Muscle layer of colon (tissue), 2 donors: Measurements from ENCODE around the gene PTPRJ.
"Not testable (repeated sequence)": the region's sequence is repeated elsewhere in the genome, so short reads cannot be mapped to it uniquely, and the experiment has no call there.

Experiments used
- H3K27ac ChIP-seq: one replicate; pipeline ENCODE4 v1.7.0; 2013; ENCODE audit warnings: low read depth, mild to moderate bottlenecking, low read length, moderate library complexity
- H3K27me3 ChIP-seq, 2 donors: one replicate each; pipeline ENCODE4 v1.7.0; 2013; ENCODE audit warnings: low read length in 2 of 2, mild to moderate bottlenecking in 2 of 2; ENCODE audit not compliant: insufficient read depth in 2 of 2, control insufficient read depth in 1 of 2
- H3K36me3 ChIP-seq: one replicate; pipeline ENCODE4 v1.7.0; 2013; ENCODE audit warnings: mild to moderate bottlenecking, low read length; ENCODE audit not compliant: insufficient read depth
- H3K4me1 ChIP-seq: one replicate; pipeline ENCODE4 v1.7.0; 2013; ENCODE audit warnings: mild to moderate bottlenecking, low read length; ENCODE audit not compliant: insufficient read depth
- H3K4me3 ChIP-seq, 2 donors: one replicate each; pipeline ENCODE4 v1.7.0; 2013; ENCODE audit warnings: low read length in 2 of 2, low read depth in 1 of 2, mild to moderate bottlenecking in 1 of 2, moderate library complexity in 1 of 2
- H3K9ac ChIP-seq: one replicate; pipeline ENCODE4 v1.7.0; 2013; ENCODE audit warnings: low read length
- H3K9me3 ChIP-seq: one replicate; pipeline ENCODE4 v1.7.0; 2013; ENCODE audit warnings: mild to moderate bottlenecking, low read length
- donor health status: abdominal sarcoma.
- donor health status: Adenocarcinoma of cecum.

Gene PTPRJ

DNA sequence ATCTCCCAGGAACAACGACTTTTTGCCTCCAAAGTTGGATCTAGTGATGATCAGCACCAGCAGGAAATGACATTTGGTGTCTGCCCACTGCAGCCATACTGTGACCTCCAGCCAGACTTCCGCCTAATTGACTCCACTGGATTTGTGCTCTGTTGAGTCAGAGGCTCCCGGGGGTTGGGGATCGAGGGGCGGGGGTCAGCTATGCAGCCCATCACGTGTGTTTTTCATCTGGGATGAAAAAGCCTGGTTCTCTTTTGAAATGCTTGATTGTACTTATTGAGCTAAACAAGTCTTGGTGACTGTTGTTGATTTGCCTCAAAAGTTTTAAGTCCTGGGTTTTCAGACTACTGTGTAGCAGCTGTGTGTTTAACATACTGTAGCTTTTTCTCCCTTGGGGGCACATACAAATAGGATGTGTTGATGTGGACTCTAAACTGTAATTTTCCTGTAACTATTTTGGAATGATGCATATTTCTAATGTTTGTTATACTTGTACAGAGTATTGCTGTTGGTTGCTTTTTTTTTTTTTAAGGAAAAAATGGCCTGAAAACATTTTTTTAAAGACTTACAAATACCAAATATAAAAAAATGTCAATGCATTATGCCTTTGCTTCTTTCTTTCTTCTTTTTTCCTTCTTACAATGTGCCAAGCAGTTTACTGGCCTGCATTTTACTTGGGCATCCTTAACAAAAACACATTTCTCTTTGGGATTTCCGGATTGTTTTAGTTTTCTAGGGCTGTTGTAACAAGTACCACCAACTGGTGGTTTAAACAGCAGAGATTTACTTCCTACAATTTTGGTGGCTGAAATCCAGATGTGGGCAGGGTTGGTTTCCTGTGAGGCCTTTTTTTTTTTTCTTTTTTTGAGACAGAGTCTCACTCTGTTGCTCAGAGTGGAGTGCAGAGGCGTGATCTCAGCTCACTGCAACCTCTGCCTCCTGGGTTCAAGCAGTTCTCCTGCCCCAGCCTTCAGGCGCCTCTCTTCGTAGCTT lies 190.2 kb downstream of the PTPRJ start:
- H3K27me3 ChIP-seq = no peaks in the 10 kb centered on the region
- no peak overlapping the region for H3K27ac ChIP-seq
- H3K4me1 ChIP-seq = no peaks in the 10 kb centered on the region
- no peak overlapping the region for H3K4me3 ChIP-seq
- no peaks in the 10 kb centered on the region for H3K9me3 ChIP-seq
- no peaks in the 10 kb centered on the region for H3K36me3 ChIP-seq
- no peak overlapping the region for H3K9ac ChIP-seq

- H3K27me3 ChIP-seq = no peaks in the 10 kb centered on the region
- H3K9ac ChIP-seq = no peak overlapping the region
- no peaks in the 10 kb centered on the region for H3K4me1 ChIP-seq
- no peak overlapping the region for H3K27ac ChIP-seq
- no peaks in the 10 kb centered on the region for H3K9me3 ChIP-seq
- no peak overlapping the region for H3K4me3 ChIP-seq
- no peaks in the 10 kb centered on the region for H3K36me3 ChIP-seq
Observed at GRCh38 chr11:48172818-48173609, 192.7 kb downstream of the PTPRJ start.

DNA sequence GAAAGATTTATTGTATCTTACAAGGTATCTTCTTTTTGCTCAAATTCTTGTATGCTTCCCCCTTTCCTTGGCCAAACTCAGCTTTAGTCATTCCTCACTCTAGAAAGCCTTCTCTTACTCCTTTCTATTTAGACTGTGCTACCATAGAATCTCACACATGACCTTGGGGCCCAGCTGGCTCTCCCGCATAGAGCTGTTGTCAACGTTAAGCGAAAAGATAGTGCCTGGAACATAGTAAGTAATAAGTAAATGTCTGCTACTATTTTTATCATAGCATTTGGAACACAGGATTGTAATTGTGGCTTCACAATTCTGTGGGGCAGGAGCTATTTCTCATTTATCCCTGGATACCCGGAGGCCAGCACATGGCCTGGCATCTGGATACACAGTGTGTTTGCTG lies 197.3 kb downstream of the PTPRJ start:
- Histone ChIP-seq H3K27me3 (no peaks in the 10 kb centered on the region), H3K9me3 (no peaks in the 10 kb centered on the region), H3K4me3 (no peak overlapping the region), H3K27ac (no peak overlapping the region), H3K36me3 (no peaks in the 10 kb centered on the region), H3K9ac (no peak overlapping the region), H3K4me1 (no peaks in the 10 kb centered on the region)

DNA sequence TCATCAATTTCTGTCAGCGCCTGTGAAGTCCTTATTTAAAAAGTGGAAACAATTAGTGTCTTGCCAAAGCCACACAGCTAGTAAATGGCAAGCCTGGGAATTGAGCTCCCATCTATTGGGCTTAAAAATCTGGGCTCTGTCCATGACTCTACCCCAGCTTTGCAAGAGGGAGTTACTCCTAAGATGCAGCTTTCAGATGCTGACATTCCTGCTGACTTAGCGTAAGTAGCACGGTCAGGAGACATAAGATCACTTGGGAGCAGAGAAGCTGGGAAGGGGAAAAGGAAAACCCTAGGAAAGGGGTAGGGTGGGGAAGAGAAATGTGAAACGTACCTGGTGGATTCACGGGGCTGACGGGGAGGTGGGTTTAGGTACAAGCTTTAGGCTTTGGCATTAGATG lies 200.3 kb downstream of the PTPRJ start:
- H3K27me3 ChIP-seq = no peaks in the 10 kb centered on the region

GRCh38 chr11:48182860-48183526 lies 202.6 kb downstream of the PTPRJ start:
- H3K27me3 ChIP-seq = no peaks in the 10 kb centered on the region
- H3K36me3 ChIP-seq = no peaks in the 10 kb centered on the region
- H3K9ac ChIP-seq = no peak overlapping the region
- no peaks in the 10 kb centered on the region for H3K4me1 ChIP-seq
- H3K27ac ChIP-seq = no peak overlapping the region
- H3K9me3 ChIP-seq = no peaks in the 10 kb centered on the region
- no peak overlapping the region for H3K4me3 ChIP-seq

More for the DNA sequence above, 200.3 kb downstream of the PTPRJ start:
- no peaks in the 10 kb centered on the region for H3K9me3 ChIP-seq
- no peak overlapping the region for H3K4me3 ChIP-seq
- H3K27ac ChIP-seq = no peak overlapping the region
- no peaks in the 10 kb centered on the region for H3K36me3 ChIP-seq
- no peak overlapping the region for H3K9ac ChIP-seq
- H3K4me1 ChIP-seq = no peaks in the 10 kb centered on the region

- Histone ChIP-seq H3K4me1 (no peaks in the 10 kb centered on the region), H3K27ac (no peak overlapping the region), H3K27me3 (no peaks in the 10 kb centered on the region), H3K9ac (no peak overlapping the region), H3K9me3 (no peaks in the 10 kb centered on the region), H3K36me3 (no peaks in the 10 kb centered on the region), H3K4me3 (no peak overlapping the region)
Observed at GRCh38 chr11:48184452-48184851, 204.1 kb downstream of the PTPRJ start.

GRCh38 chr11:48190906-48191654 lies 210.7 kb downstream of the PTPRJ start:
- H3K9ac ChIP-seq, H3K9me3 ChIP-seq, H3K36me3 ChIP-seq, H3K27ac ChIP-seq, H3K4me3 ChIP-seq, H3K27me3 ChIP-seq, H3K4me1 ChIP-seq: not testable (repeated sequence)

DNA sequence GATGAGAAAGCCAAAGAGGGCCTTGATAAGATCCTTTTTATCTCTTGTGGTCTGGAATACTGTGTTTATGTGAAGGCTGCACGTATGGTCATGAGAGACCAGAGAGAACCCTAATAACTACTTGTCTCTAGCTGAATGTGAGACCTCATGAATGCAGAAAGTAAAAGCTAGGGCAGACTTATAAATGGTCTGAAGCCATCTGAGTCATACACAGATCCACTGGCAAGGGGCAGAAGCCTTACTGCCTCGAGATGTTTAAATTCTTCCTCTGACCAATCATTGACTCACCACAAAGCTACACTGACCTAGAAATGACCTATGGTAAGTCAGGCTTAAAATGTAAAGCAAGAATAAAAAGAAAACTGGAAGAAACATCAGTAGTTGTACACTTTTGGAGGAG lies 213.5 kb downstream of the PTPRJ start:
- no peaks in the 10 kb centered on the region for H3K4me1 ChIP-seq
- no peak overlapping the region for H3K27ac ChIP-seq
- no peak overlapping the region for H3K9ac ChIP-seq
- no peaks in the 10 kb centered on the region for H3K9me3 ChIP-seq
- H3K27me3 ChIP-seq = no peaks in the 10 kb centered on the region
- H3K36me3 ChIP-seq = no peaks in the 10 kb centered on the region
- no peak overlapping the region for H3K4me3 ChIP-seq

DNA sequence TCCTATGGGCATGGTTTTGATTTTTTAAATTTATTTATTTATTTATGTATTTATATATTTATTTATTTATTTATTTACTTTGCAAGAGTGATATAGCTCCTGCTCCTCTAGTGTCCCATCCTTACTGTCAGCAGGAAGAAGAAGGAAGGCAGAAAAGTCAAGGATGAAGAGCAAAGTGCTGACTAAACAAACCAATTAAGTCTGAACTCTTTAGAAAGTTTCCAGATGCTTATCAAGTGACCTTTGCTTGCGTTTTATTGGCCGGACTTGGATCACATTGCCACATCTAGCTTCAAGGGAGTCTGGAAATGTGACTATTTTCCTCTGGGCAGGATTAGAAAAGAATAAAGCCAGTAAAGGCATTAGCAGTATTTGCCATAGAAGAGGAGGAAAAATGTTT lies 227.5 kb downstream of the PTPRJ start:
- no peak overlapping the region for H3K9ac ChIP-seq
- H3K27ac ChIP-seq = no peak overlapping the region
- no peaks in the 10 kb centered on the region for H3K4me1 ChIP-seq
- H3K27me3 ChIP-seq = no peaks in the 10 kb centered on the region
- no peak overlapping the region for H3K4me3 ChIP-seq
- H3K9me3 ChIP-seq = no peaks in the 10 kb centered on the region
- H3K36me3 ChIP-seq = no peaks in the 10 kb centered on the region

GRCh38 chr11:48210052-48210451 lies 229.7 kb downstream of the PTPRJ start:
- H3K4me1 ChIP-seq = no peaks in the 10 kb centered on the region
- no peaks in the 10 kb centered on the region for H3K27me3 ChIP-seq
- no peaks in the 10 kb centered on the region for H3K9me3 ChIP-seq
- H3K27ac ChIP-seq = no peak overlapping the region
- H3K9ac ChIP-seq = no peak overlapping the region
- no peaks in the 10 kb centered on the region for H3K36me3 ChIP-seq
- no peak overlapping the region for H3K4me3 ChIP-seq

DNA sequence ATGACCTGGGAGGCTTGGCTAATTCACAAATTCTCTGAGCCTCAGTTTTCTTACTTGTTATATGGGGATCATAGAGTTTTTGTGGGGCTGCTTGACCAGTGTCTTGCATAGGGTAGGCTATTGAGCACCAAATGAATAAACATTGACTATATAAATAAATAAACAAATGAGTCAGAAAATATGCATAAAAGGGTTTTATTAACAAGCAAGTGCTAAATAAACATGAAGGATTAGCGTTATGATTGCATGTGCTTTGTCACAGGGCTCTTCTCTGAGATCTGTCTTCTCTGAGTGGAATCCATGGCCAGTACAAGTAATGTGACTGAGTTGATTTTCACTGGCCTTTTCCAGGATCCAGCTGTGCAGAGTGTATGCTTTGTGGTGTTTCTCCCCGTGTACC lies 236.2 kb downstream of the PTPRJ start, which contains the start of gene OR4B1:
Gene OR4B1, plus strand, starts transcription at position 301 of the 400 bp plus-strand sequence. Its CDS starts 0 bp downstream, at position 301.
- H3K36me3 ChIP-seq = no peaks in the 10 kb centered on the region
- no peaks in the 10 kb centered on the region for H3K4me1 ChIP-seq
- no peak within 1 kb of the TSS for H3K27ac ChIP-seq
- H3K27me3 ChIP-seq = no peaks in the 10 kb centered on the region
- H3K4me3 ChIP-seq = no peak within 1 kb of the TSS
- no peaks in the 10 kb centered on the region for H3K9me3 ChIP-seq
- H3K9ac ChIP-seq = no peak within 1 kb of the TSS
